Measurements from ENCODE around the gene DAND5.
A peak's percentile ranks its signal among the peaks of the same experiment; 100 is the strongest.

The DAND5 gene

DNA sequence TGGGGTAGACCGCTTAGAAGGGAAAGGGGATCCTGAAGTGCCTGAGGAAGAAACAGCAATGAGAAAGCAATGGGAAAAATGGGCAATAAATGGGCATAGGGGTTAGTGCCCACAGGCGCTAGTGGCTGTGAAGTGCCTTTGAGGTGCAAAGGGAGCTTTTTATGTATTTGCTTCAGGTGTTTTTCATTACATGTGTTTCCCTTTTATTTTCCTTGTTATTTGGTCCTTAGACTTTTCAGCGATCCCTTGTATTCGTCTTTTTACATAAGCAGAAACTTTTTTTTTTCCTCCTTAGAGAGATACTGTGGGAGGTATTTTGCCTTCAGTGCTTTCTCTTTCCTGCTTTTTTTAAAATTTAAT, 45.5 kb downstream of the DAND5 start:
- no peak for ATAC-seq
- Mint-ChIP-seq H3K36me3 (no peaks in the 10 kb centered on the region), H3K4me1 (peaks cover 40% of the 10 kb centered on the region), H3K27me3 (peaks cover 89% of the 10 kb centered on the region), H3K9me3 (no peaks in the 10 kb centered on the region), H3K27ac (no peak overlapping the region), H3K4me3 (no peak overlapping the region)

DNA sequence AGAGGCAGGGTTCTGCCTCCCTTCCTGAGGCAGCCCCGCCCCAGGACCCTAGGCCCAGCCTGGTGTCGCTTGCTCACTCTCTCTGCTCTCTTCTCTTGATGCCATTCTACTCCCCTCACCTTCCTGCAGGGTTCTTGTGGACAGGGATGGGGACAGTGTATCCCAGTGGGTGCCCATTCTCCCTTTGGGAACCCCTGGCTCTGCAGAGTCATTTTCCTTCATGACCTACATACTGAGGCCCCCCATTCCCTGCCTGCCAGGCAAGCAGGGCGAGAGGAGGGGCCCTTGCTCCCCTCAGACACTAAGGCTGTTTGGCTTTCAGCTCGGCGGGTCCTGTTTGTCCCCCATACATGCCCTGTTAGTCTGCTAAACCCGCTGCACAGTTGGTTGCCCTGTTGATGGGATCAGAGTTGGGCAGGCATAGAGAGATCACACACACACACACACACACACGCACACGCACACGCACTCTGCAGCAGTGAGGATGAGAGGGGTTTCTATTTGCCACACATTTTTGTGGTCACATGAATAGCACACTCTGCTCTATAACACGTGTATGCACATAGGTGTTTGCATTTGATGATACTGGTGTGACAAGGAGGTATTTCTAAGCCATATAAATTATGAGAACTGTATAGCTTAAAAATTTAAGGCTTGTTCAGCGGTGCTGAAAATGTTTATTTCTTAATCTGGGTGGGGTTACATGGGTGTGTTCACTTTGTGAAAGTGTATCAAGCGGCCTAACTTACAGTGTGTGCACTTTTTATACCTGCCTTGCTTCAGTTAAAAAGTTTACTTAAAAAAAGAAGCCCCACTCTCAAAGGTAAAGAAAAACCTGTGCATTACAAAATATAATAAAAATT, 46.2 kb downstream of the DAND5 start:
- Mint-ChIP-seq H3K36me3 (no peaks in the 10 kb centered on the region), H3K27ac (no peak overlapping the region), H3K4me1 (peaks cover 35% of the 10 kb centered on the region), H3K9me3 (no peaks in the 10 kb centered on the region), H3K4me3 (no peak overlapping the region), H3K27me3 (peaks cover 89% of the 10 kb centered on the region)
- no peak for ATAC-seq

DNA sequence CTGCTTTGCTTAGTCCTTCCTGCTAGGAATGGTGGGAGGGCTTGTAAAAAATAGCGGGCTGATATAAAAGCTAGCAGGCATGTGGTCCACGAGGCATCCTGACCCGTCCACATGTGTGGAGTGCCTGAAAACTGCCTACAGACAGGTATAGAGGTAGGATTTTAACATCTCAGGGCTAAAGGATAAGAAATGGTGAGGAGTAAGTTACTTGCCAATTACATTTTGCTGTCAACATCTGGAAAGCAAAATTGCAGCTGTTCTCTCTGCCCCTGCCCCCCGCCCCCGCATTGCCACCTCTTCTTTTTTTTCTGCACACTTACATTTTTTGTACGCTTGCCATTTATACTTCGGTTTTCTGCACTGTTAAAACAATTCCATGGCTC, 46.9 kb downstream of the DAND5 start:
- Mint-ChIP-seq H3K36me3 (no peaks in the 10 kb centered on the region), H3K4me1 (peaks cover 33% of the 10 kb centered on the region), H3K9me3 (no peaks in the 10 kb centered on the region), H3K27me3 (peaks cover 89% of the 10 kb centered on the region), H3K4me3 (no peak overlapping the region), H3K27ac (no peak overlapping the region)
- ATAC-seq, result no peak

DNA sequence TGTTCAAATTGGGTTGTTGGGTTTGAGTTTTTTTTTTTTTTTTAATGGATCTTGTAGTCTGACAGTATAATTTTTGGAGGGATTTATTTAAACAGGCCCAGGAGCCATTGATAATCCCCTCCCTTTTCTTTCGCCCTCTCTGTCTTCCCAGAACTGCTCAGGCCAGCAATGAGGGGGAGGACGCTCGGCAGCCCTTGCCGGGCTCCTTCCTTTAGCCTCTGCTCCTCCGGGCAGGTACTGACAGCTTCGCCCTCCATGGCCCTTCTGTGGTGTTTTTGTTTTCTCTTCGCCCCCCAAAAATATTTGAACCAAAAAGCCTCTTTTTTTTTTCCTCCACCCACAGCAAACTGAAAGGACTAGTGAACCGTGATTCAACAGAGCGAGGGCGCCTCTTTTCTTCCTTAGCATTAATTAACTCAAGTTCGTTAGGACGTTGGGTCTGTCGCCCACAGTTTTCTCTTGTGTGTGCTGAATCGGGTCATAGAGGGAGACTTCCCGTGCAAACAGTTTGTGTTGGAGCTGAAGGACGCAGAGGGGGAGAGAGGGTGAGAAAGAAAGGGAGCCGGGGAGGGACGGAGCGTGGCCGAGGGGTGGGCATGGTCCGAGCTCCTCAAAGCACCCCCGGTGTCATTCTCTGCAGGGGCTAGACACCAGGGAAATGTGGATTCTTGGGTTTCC, 47.4 kb downstream of the DAND5 start:
- Mint-ChIP-seq H3K4me1 (peaks cover 33% of the 10 kb centered on the region), H3K36me3 (no peaks in the 10 kb centered on the region), H3K27ac (no peak overlapping the region), H3K27me3 (peaks cover 87% of the 10 kb centered on the region), H3K4me3 (no peak overlapping the region), H3K9me3 (no peaks in the 10 kb centered on the region)
- ATAC-seq, result no peak

DNA sequence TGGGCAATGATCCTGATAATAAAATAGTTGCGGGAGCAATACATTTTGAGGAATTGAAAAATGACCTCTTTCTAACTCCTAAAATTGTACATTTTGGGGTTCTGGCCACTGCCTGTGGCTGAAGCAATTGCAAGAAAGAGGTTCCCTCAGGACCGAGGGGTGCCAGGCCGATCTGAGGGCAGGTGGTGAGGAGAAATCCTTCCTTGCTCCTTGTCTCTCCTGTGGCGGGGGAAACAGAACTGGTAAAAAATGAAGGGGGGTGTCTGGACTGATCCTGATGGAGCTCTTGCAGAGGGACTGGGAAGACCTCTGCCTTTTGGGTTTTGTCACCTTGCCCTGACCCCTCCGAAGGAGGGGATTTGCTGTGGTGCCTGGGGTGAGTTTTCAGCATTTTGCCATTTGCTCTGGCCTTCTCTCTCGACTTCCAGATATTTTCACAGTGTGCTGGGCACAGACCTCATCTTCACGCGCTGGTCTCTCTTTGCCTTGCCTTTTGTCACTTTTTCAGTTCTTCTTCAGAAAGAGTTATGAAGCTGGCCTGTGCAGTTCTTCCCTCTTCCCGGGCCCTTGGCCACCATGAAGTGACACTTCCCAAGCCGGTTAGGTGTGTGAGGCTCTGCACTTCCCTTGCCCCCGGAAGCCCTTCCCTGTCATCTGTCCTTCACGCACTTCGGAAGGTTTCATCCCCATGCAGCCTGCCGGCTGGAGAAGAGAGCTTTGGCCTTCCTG, 48.1 kb downstream of the DAND5 start:
- H3K36me3 Mint-ChIP-seq, result no peaks in the 10 kb centered on the region
- H3K4me1 Mint-ChIP-seq, result peaks cover 36% of the 10 kb centered on the region
- H3K4me3 Mint-ChIP-seq, result no peak overlapping the region
- H3K27ac Mint-ChIP-seq, result no peak overlapping the region
- H3K9me3 Mint-ChIP-seq, result no peaks in the 10 kb centered on the region
- H3K27me3 Mint-ChIP-seq, result peaks cover 80% of the 10 kb centered on the region
- no peak for ATAC-seq

DNA sequence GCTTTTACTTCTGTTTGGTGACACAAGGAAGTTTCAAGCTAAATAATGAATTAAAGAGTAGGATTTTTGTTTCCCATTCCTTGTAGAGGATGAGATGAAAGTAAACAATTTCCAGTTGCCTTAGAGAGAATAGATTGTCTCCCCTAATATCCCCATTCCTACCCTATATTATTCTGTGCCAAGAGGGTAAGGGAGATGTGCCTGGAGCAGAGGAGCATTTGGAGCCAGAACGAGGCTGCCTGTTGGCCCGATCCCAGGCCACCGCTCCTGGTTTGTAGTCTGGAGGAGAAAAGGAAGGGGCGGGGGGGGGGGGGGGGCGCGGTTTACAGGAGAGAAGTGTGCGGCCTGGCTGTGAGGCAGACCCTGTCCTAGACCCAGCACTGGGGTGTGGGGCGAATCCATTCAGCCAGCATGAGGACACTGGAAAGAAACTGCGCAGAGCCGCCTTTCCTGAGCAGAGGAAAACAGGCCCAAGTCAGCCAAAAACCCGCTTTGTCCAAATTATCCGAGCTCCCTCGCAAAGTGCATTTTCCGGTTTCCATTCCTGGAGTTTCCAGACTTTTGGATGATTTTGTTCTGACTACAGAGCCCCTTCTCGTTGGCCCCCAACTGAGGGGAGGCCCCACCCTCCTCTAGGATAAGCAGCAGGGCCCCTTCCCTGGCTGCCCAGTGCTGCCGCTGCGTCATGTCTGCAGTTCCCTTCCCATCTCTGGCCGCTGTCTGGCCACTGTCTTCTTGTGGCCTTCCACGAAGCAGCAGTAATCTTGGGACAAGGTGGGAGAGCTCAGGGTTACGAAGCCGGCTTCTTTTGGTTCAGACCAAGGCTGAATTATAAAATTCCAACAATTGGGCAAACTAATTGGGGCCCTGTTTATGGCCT, 48.9 kb downstream of the DAND5 start:
- Mint-ChIP-seq H3K27ac (no peak overlapping the region), H3K27me3 (peaks cover 78% of the 10 kb centered on the region), H3K4me1 (peaks cover 34% of the 10 kb centered on the region), H3K36me3 (no peaks in the 10 kb centered on the region), H3K9me3 (no peaks in the 10 kb centered on the region), H3K4me3 (no peak overlapping the region)
- no peak for ATAC-seq

DNA sequence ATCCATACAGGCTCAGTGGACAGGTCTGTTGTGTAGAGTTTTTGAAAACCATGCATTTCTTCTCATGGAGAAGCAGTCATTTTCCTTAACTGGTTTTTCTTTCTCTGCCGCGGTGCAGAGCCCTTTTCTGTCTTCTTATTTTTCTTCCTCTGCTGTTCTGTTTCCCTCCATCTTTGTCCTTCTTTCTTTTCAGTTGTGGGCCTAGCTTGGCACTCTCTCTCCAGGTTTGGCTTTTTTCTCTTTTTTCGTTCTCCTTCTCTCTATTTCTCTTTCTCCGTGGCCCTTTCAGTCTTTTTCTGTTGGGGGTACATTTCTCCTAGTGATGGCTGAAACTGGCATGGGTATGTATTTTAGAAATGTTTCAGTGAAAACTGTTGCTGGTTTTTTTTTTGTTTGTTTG, 50.0 kb downstream of the DAND5 start:
- H3K4me3 Mint-ChIP-seq, result no peak overlapping the region
- no peaks in the 10 kb centered on the region for H3K36me3 Mint-ChIP-seq
- H3K27ac Mint-ChIP-seq, result no peak overlapping the region
- no peaks in the 10 kb centered on the region for H3K9me3 Mint-ChIP-seq
- H3K4me1 Mint-ChIP-seq, result peaks cover 33% of the 10 kb centered on the region
- H3K27me3 Mint-ChIP-seq, result peaks cover 78% of the 10 kb centered on the region
- ATAC-seq, result no peak

DNA sequence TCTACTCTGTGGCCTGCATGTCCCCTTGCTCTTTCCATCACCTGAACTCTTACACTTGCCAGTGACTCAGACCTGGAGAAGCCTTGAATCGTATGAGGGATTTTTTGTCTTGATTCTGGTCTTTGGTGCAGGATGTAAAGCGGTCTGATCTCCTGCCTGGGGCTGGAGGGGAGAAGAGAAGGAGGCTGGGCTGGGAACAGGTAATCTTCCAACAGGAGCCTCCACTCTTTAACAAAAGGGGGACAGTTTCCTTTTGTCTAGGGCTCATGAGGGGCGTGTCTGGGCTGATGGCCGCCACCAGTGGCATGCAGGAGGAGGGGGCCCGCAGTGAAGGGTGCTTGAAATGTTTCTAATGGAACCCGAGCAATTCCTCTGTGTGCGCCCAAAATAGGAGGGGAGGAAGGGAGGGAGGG, 50.6 kb downstream of the DAND5 start:
- H3K4me3 Mint-ChIP-seq, result no peak overlapping the region
- H3K27ac Mint-ChIP-seq, result no peak overlapping the region
- no peaks in the 10 kb centered on the region for H3K36me3 Mint-ChIP-seq
- peaks cover 78% of the 10 kb centered on the region for H3K27me3 Mint-ChIP-seq
- H3K4me1 Mint-ChIP-seq, result peaks cover 32% of the 10 kb centered on the region
- no peak for ATAC-seq
- H3K9me3 Mint-ChIP-seq, result no peaks in the 10 kb centered on the region

DNA sequence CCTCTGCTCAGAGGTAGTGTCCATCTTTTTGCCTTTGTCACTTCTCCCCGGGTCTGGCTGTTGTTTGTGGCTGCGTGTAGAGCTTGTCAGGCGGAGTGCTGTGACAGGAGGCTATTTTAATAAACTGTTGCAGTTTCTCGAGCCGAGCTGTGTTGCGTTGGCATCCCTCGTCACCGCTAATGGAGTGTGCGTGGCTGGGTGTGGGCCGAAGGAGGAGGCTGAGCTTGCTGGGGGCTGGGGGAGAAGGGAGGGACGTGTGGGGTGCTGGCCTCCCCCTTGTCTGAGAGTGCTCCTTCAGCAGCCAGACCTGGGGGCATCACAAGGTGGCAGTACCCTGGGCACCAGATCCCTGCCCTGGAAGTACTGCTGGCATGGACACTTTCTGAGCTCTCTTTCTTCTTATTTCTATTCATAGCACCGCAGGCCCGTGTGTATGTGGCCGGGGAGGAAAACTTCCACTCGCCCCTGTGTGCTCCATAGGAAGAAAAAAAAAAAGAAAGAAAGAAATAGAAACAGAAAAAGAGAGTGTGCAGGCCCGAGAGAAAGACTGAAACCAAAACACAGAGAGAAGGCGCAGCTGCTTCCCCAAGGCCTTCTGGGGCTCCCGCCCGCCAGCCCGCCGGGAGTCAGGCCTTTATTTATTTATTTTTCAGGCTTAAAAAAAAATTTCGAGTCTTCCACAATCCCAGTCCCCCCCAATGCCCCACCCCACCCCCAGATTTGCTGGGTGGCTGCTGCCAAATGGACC, 52.9 kb downstream of the DAND5 start:
- no peak for ATAC-seq
- peak overlapping the region; percentile 50 for H3K4me3 Mint-ChIP-seq
- H3K36me3 Mint-ChIP-seq, result no peaks in the 10 kb centered on the region
- H3K27ac Mint-ChIP-seq, result no peak overlapping the region
- H3K4me1 Mint-ChIP-seq, result peaks cover 25% of the 10 kb centered on the region
- H3K27me3 Mint-ChIP-seq, result peaks cover 74% of the 10 kb centered on the region
- H3K9me3 Mint-ChIP-seq, result no peaks in the 10 kb centered on the region

DNA sequence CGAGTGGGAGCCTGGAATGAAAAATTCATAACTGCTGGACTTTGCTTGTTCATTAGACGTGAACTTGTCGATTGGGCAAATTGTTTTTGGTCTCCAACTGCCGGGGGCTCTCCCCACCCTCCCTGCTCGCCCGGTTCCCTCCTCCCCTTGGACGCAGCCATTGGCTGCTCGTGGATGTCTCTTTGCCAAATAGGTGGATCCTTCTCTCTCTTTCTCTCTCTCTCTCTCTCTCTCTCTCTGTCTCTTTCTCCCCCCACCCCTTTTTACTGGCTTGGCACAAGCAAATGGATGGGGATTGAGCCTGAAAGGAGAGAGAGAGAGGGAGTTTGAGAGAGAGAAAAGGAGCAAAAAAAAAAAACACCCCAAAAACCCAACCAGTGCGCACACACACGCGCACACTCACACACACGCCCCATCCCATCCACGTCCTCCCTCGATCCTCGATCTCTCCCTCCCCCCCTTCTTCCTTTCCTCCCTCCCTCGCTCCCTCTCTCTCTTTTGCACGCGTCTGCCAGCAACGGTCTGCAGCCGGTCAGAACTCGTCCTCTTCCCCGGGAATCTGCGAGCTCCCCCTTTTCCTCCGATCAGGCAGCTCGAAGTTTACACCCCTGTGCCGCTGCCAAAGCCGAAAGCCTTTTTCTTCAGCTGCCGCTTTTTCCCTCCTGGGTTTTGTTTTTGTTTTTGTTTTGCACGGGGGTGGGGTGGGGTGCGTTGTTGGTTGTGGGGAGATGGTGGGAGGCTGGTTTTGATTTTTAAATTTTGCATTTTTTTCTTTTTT, 53.7 kb downstream of the DAND5 start:
- H3K36me3 Mint-ChIP-seq, result no peaks in the 10 kb centered on the region
- H3K4me3 Mint-ChIP-seq, result peak overlapping the region; percentile 77
- no peaks in the 10 kb centered on the region for H3K9me3 Mint-ChIP-seq
- H3K27me3 Mint-ChIP-seq, result peaks cover 66% of the 10 kb centered on the region
- peaks cover 25% of the 10 kb centered on the region for H3K4me1 Mint-ChIP-seq
- no peak overlapping the region for H3K27ac Mint-ChIP-seq
- ATAC-seq, result no peak

DNA sequence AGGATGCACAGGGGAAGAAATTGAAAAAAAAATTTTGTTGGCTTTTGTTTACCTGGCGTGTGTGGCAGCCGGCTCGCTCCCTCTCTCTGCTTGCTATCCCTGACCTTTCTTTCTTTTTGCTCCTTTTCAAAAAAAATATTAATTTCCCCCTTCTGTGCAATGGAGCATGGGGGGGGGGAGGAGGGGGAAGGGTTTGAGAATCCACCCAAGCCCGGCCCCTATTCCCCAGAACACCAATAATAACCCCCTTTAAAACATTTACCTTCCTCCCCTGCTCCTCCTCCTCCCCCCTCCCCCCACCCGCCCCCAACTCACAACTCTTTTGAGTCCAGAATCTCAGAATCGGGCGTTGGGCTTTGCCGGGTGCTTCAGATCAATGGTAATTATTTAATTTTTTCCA, 54.3 kb downstream of the DAND5 start:
- H3K27me3 Mint-ChIP-seq, result peaks cover 60% of the 10 kb centered on the region
- no peak overlapping the region for H3K27ac Mint-ChIP-seq

More for the DNA sequence above, 54.3 kb downstream of the DAND5 start:
- H3K9me3 Mint-ChIP-seq, result no peaks in the 10 kb centered on the region
- H3K4me1 Mint-ChIP-seq, result peaks cover 25% of the 10 kb centered on the region
- ATAC-seq, result no peak
- H3K36me3 Mint-ChIP-seq, result no peaks in the 10 kb centered on the region
- peak overlapping the region; percentile 77 for H3K4me3 Mint-ChIP-seq
